Stimulated activated CD4-positive, alpha-beta T cell treated with anti-CD3 and anti-CD28 coated beads, TNF-alpha, amount 100 ng/mL, for 24 hours (primary cell): ENCODE measurements around the gene CCDC195.

Experiments used
- DNase-seq, 3 experiments: peaks; one replicate each; pipeline ENCODE4 v3.0.0-alpha.2; 2020; ENCODE audit warnings: low read depth in 3 of 3

Gene CCDC195, protein sequence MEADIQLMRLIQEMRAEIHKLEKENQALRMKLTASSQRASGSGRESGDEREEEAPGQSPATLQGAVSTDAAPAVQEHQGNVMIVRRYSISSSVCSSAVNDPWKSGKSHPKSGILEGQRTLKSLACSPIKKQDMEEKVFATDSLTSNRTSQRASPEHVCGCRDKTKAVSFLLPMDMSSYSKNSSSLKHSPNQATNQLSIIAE

DNA sequence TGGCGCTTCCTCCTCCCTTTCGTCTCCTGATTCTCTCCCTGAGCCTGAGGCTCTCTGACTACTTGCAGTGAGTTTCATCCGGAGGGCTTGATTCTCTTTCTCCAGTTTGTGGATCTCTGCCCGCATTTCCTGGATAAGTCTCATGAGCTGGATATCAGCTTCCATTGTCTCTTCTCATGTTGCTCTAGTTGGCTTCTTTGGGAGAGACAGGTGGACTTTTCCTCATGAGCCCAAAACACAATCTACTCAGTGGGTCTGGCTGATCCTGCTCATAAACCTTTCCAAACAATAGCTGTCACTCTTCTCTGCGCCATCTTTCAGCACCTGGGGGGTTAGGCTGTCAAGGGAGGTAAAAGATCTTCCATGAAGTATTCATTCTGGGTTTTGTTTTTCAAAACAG, at the start of gene CCDC195:
Gene CCDC195 (minus strand): TSS at position 165 of the 400 bp plus-strand sequence. CDS start 0 bp downstream, at position 165.
- DNase-seq = no peak

DNA sequence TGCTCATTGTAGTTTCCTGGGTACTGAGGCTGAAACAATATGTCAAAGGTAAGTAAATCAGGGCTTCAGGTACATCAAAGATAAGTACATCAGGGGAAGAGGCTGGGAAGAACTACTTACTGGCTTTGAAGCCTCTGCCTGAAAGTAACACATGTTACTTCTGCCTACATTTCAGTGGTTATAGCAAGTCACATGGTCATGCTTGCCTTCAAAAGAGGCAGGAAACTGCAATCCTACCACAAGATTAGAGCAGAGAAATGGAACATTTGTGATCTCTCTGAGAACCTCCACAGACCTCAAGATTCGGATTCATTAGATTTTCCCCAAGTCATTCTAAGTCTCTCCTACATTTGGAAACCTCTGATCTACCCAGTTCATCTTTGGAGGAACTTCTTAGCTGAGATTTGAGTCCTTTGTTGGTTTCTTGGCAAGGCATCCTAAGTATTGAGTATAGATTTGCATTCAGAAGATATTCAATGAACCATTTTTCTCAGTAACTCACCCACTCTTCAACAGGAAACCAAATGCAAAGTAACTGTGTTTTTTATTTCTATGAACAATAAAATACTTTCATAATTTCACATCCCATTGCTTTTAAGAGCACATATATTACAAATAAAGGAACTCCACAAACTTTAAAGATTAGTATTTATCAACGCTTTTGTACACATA, 48.5 kb upstream of the CCDC195 start:
- no peak for DNase-seq

DNA sequence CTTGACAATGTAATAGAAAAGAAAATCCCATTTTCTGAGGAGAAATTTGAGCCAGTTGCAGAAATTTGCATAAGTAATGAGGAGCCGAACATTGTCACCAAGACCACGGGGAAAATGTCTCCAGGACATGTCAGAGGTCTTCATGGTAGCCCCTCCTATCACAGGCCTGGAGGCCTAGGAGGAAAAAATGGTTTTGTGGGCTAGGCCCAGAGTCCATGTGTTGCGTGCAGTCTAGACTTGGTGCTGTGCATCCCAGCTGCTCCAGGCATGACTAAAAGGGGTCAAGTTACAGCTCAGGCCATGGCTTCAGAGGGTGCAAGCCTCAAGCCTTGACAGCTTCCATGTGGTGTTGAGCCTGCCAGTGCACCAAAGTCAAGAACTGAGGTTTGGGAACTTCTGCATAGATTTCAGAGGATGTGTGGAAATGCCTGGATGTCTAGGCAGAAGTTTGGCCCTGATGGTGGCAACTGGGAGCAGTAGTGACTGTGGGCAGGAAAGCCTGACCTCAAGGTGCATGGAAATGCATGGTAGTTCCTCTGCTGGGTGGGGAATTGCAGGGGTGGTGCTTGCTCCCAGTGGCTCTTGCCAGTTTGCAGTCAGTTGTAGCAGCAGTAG, 41.9 kb upstream of the CCDC195 start:
- DNase-seq = no peak

DNA sequence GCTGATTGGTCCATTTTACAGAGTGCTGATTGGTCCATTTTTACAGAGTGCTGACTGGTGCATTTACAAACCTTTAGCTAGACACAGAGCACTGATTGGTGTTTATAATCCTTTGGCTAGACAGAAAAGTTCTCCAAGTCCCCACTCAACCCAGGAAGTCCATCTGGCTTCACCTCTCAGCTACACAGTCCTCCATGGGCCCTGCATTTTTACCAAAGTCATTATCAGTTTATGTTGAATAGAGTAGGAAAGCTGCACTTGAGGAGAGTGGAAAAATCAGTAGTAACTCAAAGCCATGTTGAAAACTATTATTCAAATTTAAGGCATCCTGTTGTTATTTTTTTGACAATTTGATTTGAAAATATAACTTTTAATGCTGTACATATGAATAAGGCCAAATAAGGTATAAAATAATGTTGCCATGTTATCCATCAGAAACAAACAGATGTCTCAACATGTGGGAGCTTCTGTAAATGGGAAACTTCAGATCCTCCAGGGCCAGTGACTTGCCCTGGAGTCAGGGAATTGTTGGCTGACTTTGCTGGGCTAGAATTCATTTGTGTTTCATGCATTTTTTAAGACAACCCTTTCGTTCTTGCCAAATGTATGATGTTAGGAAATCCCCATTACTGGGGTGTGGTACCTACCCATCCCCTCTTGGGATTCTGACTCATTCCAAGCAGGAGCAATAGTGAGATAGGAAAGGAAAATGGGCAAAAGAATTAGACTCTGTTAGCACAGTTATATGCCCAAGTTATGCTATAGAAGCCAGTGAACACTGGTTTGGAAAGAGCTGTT, 37.8 kb upstream of the CCDC195 start:
- no peak for DNase-seq

DNA sequence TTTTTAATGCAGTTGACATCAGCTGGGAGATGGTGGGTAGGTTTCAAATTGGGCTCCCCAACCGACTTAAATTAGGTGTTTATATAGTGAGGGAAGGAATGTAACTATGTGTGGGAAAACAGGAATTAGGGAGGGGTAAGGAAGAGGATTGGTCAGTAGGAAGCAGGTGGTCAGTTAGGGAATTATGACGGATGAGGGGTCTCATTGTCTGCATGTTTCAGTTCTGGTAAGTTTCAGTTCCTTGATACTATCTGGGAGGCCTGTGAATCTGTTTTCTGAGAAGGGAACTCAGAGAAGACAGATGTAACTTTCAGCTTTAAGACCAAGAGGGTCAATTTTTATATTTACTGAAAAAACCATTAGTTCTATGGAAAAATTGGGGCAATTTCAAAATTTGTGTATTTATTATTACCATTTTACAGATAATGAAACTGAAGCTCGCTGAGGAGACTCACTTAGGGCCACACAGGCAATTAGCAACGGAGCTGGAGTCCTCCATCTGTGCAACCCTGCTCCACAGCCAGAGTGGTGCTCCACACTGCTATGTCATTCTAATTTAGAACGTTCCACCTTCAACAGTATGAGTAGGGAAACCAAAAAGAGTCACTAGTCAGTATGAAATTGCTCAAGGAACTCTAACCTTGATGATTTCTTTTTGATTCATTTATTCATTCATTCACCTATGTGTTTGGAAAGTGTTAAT, 36.0 kb upstream of the CCDC195 start:
- DNase-seq = no peak

DNA sequence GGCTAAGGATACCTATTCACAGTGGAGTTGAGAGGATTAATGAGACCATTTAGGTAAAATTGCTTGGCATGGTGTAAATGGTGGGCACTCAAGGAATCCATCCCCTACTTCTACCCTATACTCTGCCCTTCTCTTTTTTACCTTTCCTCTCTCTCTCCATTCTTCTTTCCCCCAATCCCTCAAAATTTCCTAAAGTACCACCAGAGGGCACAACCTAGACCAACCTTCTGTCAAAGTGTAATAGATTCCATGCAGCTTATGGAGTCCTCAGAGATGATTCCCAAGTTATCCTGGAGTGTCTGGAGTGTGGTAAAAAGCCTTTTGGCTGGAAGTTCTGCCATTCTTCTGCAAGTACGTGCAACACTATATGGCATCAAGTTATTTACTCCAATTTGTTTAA, 33.0 kb upstream of the CCDC195 start:
- no peak for DNase-seq

DNA sequence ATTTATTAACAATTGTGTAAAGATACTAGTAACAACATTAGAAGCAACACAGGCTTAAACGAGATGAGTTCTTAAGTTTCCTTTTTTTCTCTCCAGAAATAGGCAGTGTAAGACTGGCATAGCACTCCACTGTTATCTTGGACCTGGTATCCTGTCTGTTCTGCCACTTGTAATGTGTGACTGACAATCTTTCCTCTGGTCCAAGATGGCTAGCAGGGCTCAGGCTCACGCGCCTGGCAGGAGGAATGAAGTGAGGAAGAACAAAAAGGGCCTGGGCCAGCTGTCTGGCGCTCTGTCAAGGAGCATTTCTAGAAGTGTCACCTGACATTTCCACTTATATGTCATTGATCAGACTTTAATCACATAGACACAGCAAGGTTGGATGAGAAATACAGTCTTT, 31.6 kb upstream of the CCDC195 start:
- DNase-seq = no peak

DNA sequence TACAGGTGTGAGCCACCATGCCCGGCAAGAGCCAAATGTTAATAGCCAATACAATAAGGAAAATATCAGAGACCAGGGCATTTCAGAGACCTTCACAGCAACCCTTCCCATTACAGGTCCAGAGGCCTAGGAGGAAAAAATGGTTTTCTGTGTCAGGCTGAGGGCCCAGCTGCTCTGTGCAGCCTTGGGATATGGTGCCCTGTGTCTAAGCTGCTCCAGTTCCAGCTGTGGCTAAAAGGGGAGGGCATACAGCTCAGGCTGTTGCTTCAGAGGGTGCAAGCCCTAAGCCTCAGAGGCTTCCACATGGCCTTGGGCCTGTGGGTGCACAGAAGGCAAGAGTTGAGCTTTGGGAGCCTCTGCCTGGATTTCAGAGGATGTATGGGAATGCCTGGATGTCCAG, 20.1 kb upstream of the CCDC195 start:
- no peak for DNase-seq

DNA sequence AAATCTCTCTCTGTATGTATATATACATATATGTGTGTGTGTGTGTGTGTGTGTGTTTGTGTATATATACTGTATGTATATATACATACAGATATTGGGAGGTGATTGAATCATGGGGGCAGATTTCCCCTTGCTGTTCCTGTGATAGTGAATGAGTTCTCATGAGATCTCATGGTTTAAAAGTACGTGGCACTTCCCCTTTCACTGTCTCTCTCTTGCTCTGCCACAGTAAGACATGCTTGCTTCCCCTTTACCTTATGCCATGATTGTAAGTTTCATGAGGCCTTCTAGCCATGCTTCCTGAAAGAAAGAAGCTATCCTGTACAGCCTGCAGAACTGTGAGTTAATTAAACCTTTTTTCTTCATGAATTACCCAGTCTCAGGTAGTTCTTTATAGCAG, 18.8 kb upstream of the CCDC195 start:
- no peak for DNase-seq

DNA sequence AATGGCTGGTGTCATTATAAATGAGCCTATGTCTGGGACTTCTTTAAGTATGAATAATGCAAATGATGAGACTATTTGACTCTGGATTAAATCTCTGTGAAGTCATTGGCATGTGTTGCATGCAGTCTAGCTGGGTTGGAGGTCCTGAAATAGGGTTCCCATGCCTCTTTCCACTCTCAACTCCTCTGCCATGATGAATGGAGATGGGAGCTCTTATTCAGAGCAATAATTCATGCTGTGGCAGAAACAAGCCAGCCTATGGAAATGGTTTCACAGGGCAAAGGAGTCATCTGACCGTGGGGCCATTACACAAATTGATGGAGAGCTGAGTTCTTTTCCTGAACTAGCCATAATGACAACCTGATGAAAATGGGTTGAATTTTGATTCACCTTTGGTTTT, 15.5 kb upstream of the CCDC195 start:
- DNase-seq = no peak

DNA sequence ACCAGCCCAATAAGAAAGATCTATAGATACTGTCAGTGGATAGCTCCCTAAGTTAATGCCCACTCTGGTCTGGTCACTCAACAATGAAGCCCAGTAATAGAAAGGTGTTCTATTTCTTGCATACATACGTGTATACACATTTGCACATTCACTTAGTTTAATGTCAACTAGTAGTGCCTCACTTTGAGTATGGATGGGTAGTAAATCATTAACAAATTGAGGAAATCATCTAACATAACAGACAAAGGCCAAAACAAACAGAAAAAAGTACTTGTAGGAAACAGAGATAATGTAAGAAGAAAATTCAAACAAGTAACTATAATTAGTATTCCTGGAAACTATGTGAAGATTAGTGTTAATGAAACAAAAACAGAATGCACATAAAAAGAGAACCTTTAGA, 13.3 kb upstream of the CCDC195 start:
- DNase-seq = no peak

DNA sequence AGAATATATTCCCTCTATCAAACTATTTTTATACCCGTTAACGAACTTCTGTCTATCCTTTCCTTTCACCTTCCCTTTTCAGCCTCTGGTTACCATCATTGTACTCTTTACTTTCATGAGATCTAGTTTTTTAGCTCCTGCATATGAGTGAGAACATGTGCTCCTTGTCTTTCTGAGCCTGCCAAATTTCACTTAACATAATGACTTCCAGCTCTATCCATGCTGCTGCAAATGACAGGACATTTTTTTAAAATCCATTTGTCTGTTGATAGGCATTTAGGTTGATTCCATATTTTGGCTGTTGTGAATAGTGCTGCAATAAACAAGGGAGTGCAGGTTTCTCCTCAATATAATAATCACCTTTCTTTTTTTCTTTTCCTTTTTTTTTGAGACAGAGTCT, 8.2 kb upstream of the CCDC195 start:
- no peak for DNase-seq

DNA sequence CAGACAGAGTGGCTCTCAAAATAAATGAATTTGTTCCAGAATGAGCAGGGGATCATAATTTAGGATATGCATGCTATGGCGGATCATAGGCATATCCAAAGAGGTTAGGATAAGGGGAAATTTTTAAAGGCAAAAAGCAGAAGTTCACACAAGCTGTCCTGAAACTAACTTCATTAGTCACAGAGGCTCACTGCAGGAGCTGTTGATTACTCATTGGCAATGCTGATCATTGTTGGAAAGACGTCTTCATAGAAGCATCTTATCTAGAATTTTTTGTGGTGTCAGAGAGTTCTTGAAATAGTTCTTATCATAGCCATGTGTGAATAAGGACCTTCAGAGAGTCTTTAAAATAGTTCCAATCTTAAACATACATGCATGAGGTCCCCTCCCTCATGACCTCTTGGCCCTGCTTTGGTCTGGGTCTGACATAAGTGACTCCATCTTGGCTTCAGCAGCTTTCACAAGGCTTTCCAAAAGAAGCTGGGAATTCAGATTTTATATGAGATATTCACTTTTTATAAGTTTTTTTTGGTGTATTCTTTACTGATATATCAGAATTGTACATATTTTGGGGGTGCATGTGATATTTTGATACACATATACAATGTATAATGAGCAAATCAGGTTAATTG, 7.5 kb upstream of the CCDC195 start:
- DNase-seq = no peak

DNA sequence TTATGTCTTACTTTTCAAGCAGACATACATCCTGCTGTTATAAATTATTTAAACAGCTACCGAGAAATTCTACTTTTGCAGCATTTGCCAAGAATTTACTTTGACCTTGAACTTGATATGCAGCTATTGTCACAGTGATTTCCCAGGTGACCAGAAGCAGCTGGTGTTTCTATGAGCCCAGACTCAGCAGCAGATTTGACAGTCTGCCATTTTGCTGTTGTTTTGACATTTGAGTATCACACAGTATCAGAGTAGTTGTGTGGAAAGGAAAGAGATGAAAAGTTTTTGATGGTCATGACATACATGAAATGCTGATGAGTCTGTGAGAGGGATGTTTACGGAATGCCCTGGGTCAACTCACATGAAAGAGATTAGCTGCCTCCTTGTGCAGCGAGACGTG, 6.6 kb upstream of the CCDC195 start:
- DNase-seq = no peak

DNA sequence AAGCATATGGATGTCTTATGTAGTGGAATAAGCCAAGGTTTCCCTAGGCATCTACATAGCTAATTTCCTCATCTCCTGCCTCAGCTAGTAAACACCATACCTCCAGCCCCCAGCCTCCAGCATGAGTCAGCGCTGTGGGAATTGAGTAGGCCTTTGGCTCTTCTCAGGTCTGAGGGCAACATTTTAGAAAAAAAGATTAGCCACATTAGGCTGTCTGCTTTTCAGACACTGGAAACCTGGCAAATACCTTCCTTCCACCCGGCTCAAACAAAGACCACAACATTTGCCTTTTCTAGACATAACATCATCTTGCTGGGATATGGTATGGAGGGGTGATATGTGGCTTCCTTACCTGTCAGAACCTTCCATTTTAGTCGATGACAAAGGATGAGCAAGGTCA, 6.1 kb upstream of the CCDC195 start:
- no peak for DNase-seq

DNA sequence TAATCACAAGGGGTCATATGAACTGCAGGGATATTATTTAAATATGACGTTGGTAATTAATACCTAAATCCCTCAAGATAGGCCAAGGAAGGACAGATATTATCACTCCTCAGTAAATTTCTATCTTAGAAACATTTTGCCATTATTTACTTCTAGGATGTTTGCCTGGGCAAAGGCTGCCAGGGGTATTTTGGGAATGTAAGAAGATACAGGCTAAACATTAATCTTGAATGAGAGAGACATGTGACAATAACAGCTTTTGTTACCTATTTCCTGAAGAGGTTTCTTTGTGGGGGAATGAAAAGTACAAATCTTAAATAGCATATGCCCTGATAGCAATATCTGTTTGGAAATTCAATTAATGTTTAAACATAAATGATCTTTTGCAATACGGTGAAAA, 756 bp upstream of the CCDC195 start:
- DNase-seq = no peak

DNA sequence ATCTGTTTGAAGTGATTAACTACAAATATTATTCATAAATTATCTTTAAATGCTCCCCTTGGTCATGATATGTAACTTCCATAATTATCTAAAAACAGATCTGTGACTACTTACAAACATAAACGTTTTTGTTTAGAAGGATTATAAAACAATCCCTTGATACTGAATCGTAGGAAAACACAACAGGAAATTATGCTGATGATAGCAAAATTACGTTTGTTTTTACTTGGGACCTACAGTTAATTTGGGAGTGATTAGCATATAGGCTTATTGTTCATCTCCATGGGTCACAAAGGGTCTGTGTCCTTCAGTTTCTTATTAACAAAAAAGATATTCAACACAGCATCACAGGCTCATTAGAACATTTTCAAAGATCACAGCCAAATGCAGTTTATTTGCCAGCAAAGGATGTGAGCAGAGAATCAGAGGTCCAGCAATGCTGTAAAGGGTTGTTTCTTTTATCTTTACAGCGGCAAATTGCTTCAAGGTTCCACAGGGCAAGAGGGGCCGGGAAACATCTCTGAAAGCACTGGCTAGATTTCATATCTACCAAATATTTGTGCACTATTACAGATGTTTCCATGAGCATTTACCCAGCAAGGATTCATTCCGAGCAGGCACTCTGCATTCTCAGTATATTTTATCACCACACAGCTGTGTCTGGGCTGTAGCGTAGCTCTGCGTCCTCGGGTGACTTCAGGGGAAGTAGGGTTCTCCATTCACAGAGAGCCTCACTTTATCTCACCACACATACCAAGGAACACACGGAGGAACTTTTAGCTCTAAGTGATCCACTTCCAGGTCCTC, 4.1 kb downstream of the CCDC195 start:
- no peak for DNase-seq

DNA sequence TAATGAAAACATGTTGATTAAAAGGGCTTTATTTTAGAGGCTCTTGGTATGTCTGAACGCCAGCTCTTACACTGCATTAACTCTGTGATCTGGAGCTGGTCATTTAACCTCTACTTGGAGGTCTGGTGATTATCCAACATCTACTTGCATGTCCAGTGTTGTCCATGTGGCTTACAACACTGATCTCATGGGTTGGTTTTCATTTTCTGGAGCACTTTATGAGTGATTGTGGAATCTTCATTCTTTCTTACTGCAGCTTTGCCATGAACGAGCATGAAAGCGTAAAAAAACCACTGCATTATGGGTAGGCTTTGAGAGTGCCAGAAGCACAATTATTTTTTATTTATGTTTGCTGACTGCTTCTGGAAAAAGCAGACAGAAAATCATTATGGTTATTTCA, 4.8 kb downstream of the CCDC195 start:
- no peak for DNase-seq

DNA sequence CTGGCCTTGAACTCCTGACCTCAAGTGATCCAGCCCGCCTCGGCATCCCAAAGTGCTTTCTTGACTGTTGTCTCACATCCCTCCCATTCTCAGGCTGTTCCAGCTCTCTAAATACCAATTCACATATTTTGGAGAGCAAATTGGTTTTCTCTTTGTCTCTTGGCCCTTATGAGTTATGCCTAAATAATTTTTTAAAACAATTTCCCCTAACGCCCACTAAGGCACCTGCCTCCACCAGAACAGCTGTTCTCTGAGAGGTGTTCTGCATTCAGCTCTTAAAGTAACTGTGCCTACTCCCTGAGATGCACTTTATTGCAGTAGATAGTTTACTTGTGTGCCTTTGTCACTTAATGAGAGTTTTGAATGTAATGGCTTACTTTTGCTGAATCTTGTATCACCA, 6.9 kb downstream of the CCDC195 start:
- DNase-seq = no peak

DNA sequence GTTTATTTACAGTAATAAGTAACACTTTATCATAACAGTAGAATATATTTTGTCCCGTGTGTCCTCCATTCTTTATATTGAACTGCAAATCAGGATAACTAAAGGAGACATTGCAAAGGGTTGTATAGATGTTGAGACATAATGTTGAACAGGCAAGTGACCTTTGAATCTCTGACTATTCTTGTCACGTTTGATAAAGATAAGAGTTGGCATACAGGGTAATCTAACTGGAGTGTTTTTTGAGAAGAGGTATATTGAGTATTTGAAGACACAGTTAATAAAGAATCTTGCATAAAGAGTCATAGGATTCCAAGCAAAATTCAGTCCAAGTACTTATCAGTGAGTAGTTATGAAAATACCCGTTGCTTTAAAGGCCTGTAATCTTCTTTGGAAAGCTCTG, 21.7 kb downstream of the CCDC195 start:
- no peak for DNase-seq

DNA sequence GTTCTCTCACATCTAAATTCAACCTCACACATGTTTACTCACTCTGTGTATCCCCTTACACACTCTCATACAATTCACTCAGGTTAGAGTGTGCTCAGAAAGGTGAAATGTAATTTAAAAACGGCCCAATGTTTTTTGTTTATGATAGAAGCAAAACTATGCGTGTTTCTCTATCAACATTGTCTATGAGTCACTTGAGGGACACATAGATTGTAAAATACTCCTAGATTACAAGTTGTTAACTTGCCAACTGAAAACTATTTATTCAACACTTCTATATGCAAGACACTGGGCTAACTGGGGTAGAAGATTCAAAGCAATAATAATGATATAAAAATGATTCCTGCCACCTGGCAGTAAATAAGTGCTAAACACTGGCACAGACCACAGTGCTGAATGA, 24.6 kb downstream of the CCDC195 start:
- no peak for DNase-seq
